HEK293 (cell line): ENCODE measurements around the gene RAB7B.

ENCODE experiments used
- CTCF ChIA-PET: fragments of 350-600 bp; formaldehyde crosslinking; extraction: SDS; loops from one replicate; lab custom pipeline; 2021; ENCODE audit warnings: antibody characterized with exemption; lab: Yijun Ruan, JAX
- POLR2A ChIA-PET: fragments of 300-600 bp; formaldehyde crosslinking; extraction: SDS; loops from one replicate; lab custom pipeline; 2020; ENCODE audit warnings: antibody characterized with exemption, inconsistent platforms; lab: Yijun Ruan, JAX
- H3K27ac ChIP-seq: fragments of 200-500 bp; sonication (Bioruptor generic); 2 replicates; pipeline ENCODE4 v1.5.1; 2014; ENCODE audit warnings: low read depth, low read length, control low read depth, inconsistent platforms; ENCODE audit errors: extremely low read depth
- H3K36me3 ChIP-seq, 2 experiments: fragments of 200-500 bp in 1 of 2; sonication (Bioruptor generic) in 1 of 2; 1 replicate in 1 of 2; 2 replicates in 1 of 2; pipeline ENCODE4 v1.5.1; 2014 to 2017; ENCODE audit warnings: inconsistent platforms in 2 of 2, low read length in 2 of 2; ENCODE audit not compliant: control insufficient read depth in 2 of 2, insufficient read depth in 1 of 2
- H3K4me1 ChIP-seq: fragments of 200-500 bp; sonication (Bioruptor generic); 2 replicates; pipeline ENCODE4 v1.5.1; 2014; ENCODE audit warnings: mild to moderate bottlenecking, low read length, inconsistent platforms; ENCODE audit not compliant: control insufficient read depth, insufficient read depth
- H3K4me3 ChIP-seq: 2 replicates; pipeline ENCODE4 v1.5.1; 2011; ENCODE audit warnings: low read depth, mild to moderate bottlenecking, control low read depth, low read length, moderate library complexity
- H3K9me3 ChIP-seq: fragments of 200-500 bp; sonication (Bioruptor generic); 2 replicates; pipeline ENCODE4 v1.5.1; 2014; ENCODE audit warnings: low read depth, low read length, inconsistent platforms; ENCODE audit not compliant: control insufficient read depth, insufficient read depth
- AEBP2 ChIP-seq: fragments of 450-650 bp; formaldehyde crosslinking; IDR thresholded peaks from 2 replicates; pipeline ENCODE4 v1.5.1; 2016; ENCODE audit warnings: missing biosample characterization, missing genetic modification characterization, borderline replicate concordance
- ATF2 ChIP-seq: fragments of 450-650 bp; formaldehyde crosslinking; IDR thresholded peaks from 2 replicates; pipeline ENCODE4 v1.5.1; 2016; ENCODE audit warnings: missing biosample characterization, missing genetic modification characterization, low read depth
- BCL11A ChIP-seq: fragments of 450-650 bp; formaldehyde crosslinking; IDR thresholded peaks from 2 replicates; pipeline ENCODE4 v1.5.1; 2016; ENCODE audit warnings: low read depth, missing biosample characterization, missing genetic modification characterization
- HOXD13 ChIP-seq: sonication (generic); formaldehyde crosslinking; IDR thresholded peaks from 2 replicates; pipeline ENCODE4 v1.8.0; 2022; ENCODE audit warnings: missing genetic modification reagents, borderline replicate concordance
- IKZF3 ChIP-seq: fragments of 450-650 bp; IDR thresholded peaks from 2 replicates; pipeline ENCODE4 v1.5.0; 2018; ENCODE audit warnings: missing biosample characterization, mild to moderate bottlenecking, missing genetic modification characterization, moderate library complexity
- KLF8 ChIP-seq: fragments of 450-650 bp; formaldehyde crosslinking; IDR thresholded peaks from 2 replicates; pipeline ENCODE4 v1.5.1; 2016; ENCODE audit warnings: missing biosample characterization, missing genetic modification characterization
- OSR2 ChIP-seq: fragments of 450-650 bp; formaldehyde crosslinking; IDR thresholded peaks from 2 replicates; pipeline ENCODE4 v1.5.1; 2016; ENCODE audit warnings: missing biosample characterization, missing genetic modification characterization
- YY1 ChIP-seq: fragments of 450-650 bp; formaldehyde crosslinking; IDR thresholded peaks from 2 replicates; pipeline ENCODE4 v1.5.1; 2018; ENCODE audit warnings: missing biosample characterization, missing genetic modification characterization
- YY2 ChIP-seq: fragments of 450-650 bp; formaldehyde crosslinking; IDR thresholded peaks from 2 replicates; pipeline ENCODE4 v1.5.1; 2016; ENCODE audit warnings: missing biosample characterization, missing genetic modification characterization
- ZBTB1 ChIP-seq: fragments of 450-650 bp; formaldehyde crosslinking; IDR thresholded peaks from 2 replicates; pipeline ENCODE4 v1.5.1; 2016; ENCODE audit warnings: missing biosample characterization, missing genetic modification characterization
- ZNF132 ChIP-seq: fragments of 450-650 bp; formaldehyde crosslinking; IDR thresholded peaks from 2 replicates; pipeline ENCODE4 v1.5.1; 2017; ENCODE audit warnings: missing biosample characterization, missing genetic modification characterization, borderline replicate concordance
- ZNF211 ChIP-seq: fragments of 450-650 bp; formaldehyde crosslinking; IDR thresholded peaks from 2 replicates; pipeline ENCODE4 v1.5.1; 2016; ENCODE audit warnings: low read depth, missing biosample characterization, missing genetic modification characterization
- ZNF239 ChIP-seq: fragments of 450-650 bp; formaldehyde crosslinking; IDR thresholded peaks from 2 replicates; pipeline ENCODE4 v1.5.1; 2016; ENCODE audit warnings: missing biosample characterization, missing genetic modification characterization
- ZNF274 ChIP-seq, 2 experiments: fragments of 200-500 bp in 1 of 2; fragments of 450-650 bp in 1 of 2; sonication (Bioruptor generic) in 1 of 2; formaldehyde crosslinking in 1 of 2; IDR thresholded peaks; 2 replicates each; pipeline versions ENCODE4 v1.5.1 to v1.6.1; 2014 to 2016; ENCODE audit warnings: borderline replicate concordance in 1 of 2, inconsistent platforms in 1 of 2, low read length in 1 of 2, missing biosample characterization in 1 of 2, missing genetic modification characterization in 1 of 2
- ZNF354C ChIP-seq: fragments of 450-650 bp; formaldehyde crosslinking; IDR thresholded peaks from 2 replicates; pipeline ENCODE4 v1.5.1; 2016; ENCODE audit warnings: missing biosample characterization, missing genetic modification characterization, low read depth, borderline replicate concordance
- ZNF423 ChIP-seq: fragments of 450-650 bp; formaldehyde crosslinking; IDR thresholded peaks from 2 replicates; pipeline ENCODE4 v1.5.1; 2016; ENCODE audit warnings: missing biosample characterization, missing genetic modification characterization
- ZNF473 ChIP-seq: fragments of 450-650 bp; formaldehyde crosslinking; IDR thresholded peaks from 2 replicates; pipeline ENCODE4 v1.5.1; 2017; ENCODE audit warnings: missing biosample characterization, missing genetic modification characterization
- ZNF48 ChIP-seq: fragments of 450-650 bp; formaldehyde crosslinking; IDR thresholded peaks from 2 replicates; pipeline ENCODE4 v1.5.1; 2016; ENCODE audit warnings: missing biosample characterization, missing genetic modification characterization
- ZNF513 ChIP-seq: fragments of 450-650 bp; IDR thresholded peaks from 2 replicates; pipeline ENCODE4 v1.5.1; 2018; ENCODE audit warnings: missing biosample characterization, missing genetic modification characterization
- ZNF548 ChIP-seq: fragments of 450-650 bp; formaldehyde crosslinking; IDR thresholded peaks from 2 replicates; pipeline ENCODE4 v1.5.1; 2016; ENCODE audit warnings: missing biosample characterization, missing genetic modification characterization
- ZNF571 ChIP-seq: fragments of 450-650 bp; formaldehyde crosslinking; IDR thresholded peaks from 2 replicates; pipeline ENCODE4 v1.5.0; 2017; ENCODE audit warnings: missing biosample characterization, missing genetic modification characterization
- ZNF623 ChIP-seq: fragments of 450-650 bp; formaldehyde crosslinking; IDR thresholded peaks from 2 replicates; pipeline ENCODE4 v1.5.1; 2016; ENCODE audit warnings: missing biosample characterization, missing genetic modification characterization
- ZNF624 ChIP-seq: fragments of 450-650 bp; formaldehyde crosslinking; IDR thresholded peaks from 2 replicates; pipeline ENCODE4 v1.5.1; 2017; ENCODE audit warnings: missing biosample characterization, missing genetic modification characterization
- ZNF626 ChIP-seq: fragments of 450-650 bp; sonication (Bioruptor Pico); formaldehyde crosslinking; IDR thresholded peaks from 2 replicates; pipeline ENCODE4 v1.5.1; 2018; ENCODE audit warnings: missing biosample characterization, missing genetic modification characterization, inconsistent platforms
- ZNF707 ChIP-seq: fragments of 450-650 bp; formaldehyde crosslinking; IDR thresholded peaks from 2 replicates; pipeline ENCODE4 v1.5.1; 2016; ENCODE audit warnings: missing biosample characterization, missing genetic modification characterization
- ZNF791 ChIP-seq: fragments of 450-650 bp; formaldehyde crosslinking; IDR thresholded peaks from 2 replicates; pipeline ENCODE4 v1.5.1; 2016; ENCODE audit warnings: missing biosample characterization, missing genetic modification characterization
- ZNF792 ChIP-seq: fragments of 450-650 bp; formaldehyde crosslinking; IDR thresholded peaks from 2 replicates; pipeline ENCODE4 v1.5.1; 2016; ENCODE audit warnings: missing biosample characterization, missing genetic modification characterization
- ZNF843 ChIP-seq: fragments of 450-650 bp; formaldehyde crosslinking; IDR thresholded peaks from 2 replicates; pipeline ENCODE4 v1.5.1; 2016; ENCODE audit warnings: missing biosample characterization, missing genetic modification characterization
- ZXDB ChIP-seq: fragments of 450-650 bp; formaldehyde crosslinking; IDR thresholded peaks from 2 replicates; pipeline ENCODE4 v1.5.1; 2016; ENCODE audit warnings: missing biosample characterization, missing genetic modification characterization
- TF ChIP-seq, protein P1 (sequence below): fragments of 450-650 bp; formaldehyde crosslinking; IDR thresholded peaks from 2 replicates; pipeline ENCODE4 v1.5.1; 2017; ENCODE audit warnings: missing biosample characterization, missing genetic modification characterization
- TF ChIP-seq, protein P2 (sequence below): fragments of 450-650 bp; formaldehyde crosslinking; IDR thresholded peaks from 2 replicates; pipeline ENCODE4 v1.5.1; 2016; ENCODE audit warnings: missing biosample characterization, missing genetic modification characterization, low read depth

Gene RAB7B

GRCh38 chr1:205972081-205972480 lies 31.1 kb downstream of the RAB7B start:
- Histone ChIP-seq H3K9me3 (no peaks in the 10 kb centered on the region), H3K4me1 (no peaks in the 10 kb centered on the region), H3K27ac (no peak overlapping the region), H3K4me3 (no peak overlapping the region), H3K36me3 (no peaks in the 10 kb centered on the region)
- TF ChIP-seq ZNF354C = no peak
- no peak for TF ChIP-seq ZNF274 (IDR thresholded peaks at IDR 0.05; ENCODE audit: low read length)
- no peak for TF ChIP-seq ZNF274 (tag by site-specific recombination; IDR thresholded peaks at IDR 0.05; ENCODE audit: borderline replicate concordance)
- TF ChIP-seq ZNF707 (tag by site-specific recombination) = no peak
- no peak for TF ChIP-seq ZNF792 (tag by site-specific recombination)
- no peak for TF ChIP-seq ZNF791 (tag by site-specific recombination)
- TF ChIP-seq ZNF548 (tag by site-specific recombination) = no peak
- TF ChIP-seq, protein P1, sequence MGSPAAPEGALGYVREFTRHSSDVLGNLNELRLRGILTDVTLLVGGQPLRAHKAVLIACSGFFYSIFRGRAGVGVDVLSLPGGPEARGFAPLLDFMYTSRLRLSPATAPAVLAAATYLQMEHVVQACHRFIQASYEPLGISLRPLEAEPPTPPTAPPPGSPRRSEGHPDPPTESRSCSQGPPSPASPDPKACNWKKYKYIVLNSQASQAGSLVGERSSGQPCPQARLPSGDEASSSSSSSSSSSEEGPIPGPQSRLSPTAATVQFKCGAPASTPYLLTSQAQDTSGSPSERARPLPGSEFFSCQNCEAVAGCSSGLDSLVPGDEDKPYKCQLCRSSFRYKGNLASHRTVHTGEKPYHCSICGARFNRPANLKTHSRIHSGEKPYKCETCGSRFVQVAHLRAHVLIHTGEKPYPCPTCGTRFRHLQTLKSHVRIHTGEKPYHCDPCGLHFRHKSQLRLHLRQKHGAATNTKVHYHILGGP = no peak
- TF ChIP-seq OSR2 = no peak
- TF ChIP-seq ATF2 (tag by site-specific recombination) = no peak
- no peak for TF ChIP-seq HOXD13
- TF ChIP-seq ZXDB (tag by site-specific recombination) = no peak
- TF ChIP-seq ZNF423 (tag by site-specific recombination) = no peak
- no peak for TF ChIP-seq ZBTB1
- no peak for TF ChIP-seq ZNF624 (tag by site-specific recombination)
- TF ChIP-seq ZNF623 (tag by site-specific recombination) = no peak
- no peak for TF ChIP-seq BCL11A (tag by site-specific recombination)
- TF ChIP-seq ZNF843 (tag by site-specific recombination) = no peak
- TF ChIP-seq IKZF3 (tag by site-specific recombination) = no peak
- no peak for TF ChIP-seq ZNF473
- no peak for TF ChIP-seq ZNF626 (tag by site-specific recombination)
- CTCF ChIA-PET = interaction anchor here (0.6 to 4.5 kb wide), 5 partner anchors 11 to 261 kb away, joined by 3 to 39 read pairs (median 3); no protein-coding TSS in a partner anchor
- POLR2A ChIA-PET = no interaction called here

GRCh38 chr1:205971082-205971481 lies 32.1 kb downstream of the RAB7B start:
- no peaks in the 10 kb centered on the region for H3K4me1 ChIP-seq
- H3K27ac ChIP-seq = no peak overlapping the region
- POLR2A ChIA-PET = no interaction called here
- H3K4me3 ChIP-seq = no peak overlapping the region
- H3K36me3 ChIP-seq = no peaks in the 10 kb centered on the region
- H3K9me3 ChIP-seq = no peaks in the 10 kb centered on the region
- CTCF ChIA-PET = interaction anchor here (1.2 to 4.5 kb wide), 4 partner anchors 10 to 179 kb away, joined by 3 to 39 read pairs (median 8); no protein-coding TSS in a partner anchor
- TF ChIP-seq YY2 (tag by site-specific recombination) = no peak
- TF ChIP-seq ZNF792 (tag by site-specific recombination) = no peak
- no peak for TF ChIP-seq AEBP2 (tag by site-specific recombination)
- no peak for TF ChIP-seq ZNF513 (tag by site-specific recombination)
- TF ChIP-seq ZNF571 (tag by site-specific recombination) = no peak
- no peak for TF ChIP-seq ZNF132 (tag by site-specific recombination)
- no peak for TF ChIP-seq ZNF48 (tag by site-specific recombination)
- no peak for TF ChIP-seq KLF8 (tag by site-specific recombination)
- TF ChIP-seq YY1 = no peak
- TF ChIP-seq, protein P2, sequence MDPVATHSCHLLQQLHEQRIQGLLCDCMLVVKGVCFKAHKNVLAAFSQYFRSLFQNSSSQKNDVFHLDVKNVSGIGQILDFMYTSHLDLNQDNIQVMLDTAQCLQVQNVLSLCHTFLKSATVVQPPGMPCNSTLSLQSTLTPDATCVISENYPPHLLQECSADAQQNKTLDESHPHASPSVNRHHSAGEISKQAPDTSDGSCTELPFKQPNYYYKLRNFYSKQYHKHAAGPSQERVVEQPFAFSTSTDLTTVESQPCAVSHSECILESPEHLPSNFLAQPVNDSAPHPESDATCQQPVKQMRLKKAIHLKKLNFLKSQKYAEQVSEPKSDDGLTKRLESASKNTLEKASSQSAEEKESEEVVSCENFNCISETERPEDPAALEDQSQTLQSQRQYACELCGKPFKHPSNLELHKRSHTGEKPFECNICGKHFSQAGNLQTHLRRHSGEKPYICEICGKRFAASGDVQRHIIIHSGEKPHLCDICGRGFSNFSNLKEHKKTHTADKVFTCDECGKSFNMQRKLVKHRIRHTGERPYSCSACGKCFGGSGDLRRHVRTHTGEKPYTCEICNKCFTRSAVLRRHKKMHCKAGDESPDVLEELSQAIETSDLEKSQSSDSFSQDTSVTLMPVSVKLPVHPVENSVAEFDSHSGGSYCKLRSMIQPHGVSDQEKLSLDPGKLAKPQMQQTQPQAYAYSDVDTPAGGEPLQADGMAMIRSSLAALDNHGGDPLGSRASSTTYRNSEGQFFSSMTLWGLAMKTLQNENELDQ = no peak
- no peak for TF ChIP-seq ZNF211 (tag by site-specific recombination)
- TF ChIP-seq ZNF239 (tag by site-specific recombination) = no peak
